GM12873 (cell line): ENCODE measurements around the gene LGALS7B.

Experiments used
- CTCF ChIP-seq: IDR thresholded peaks from 2 replicates; pipeline ENCODE4 v1.5.1; 2012; ENCODE audit warnings: low read depth, mild to moderate bottlenecking, moderate library complexity, low read length, control low read depth; ENCODE audit not compliant: insufficient read depth; ENCODE audit errors: missing control alignments

The LGALS7B gene

GRCh38 chr19:38816131-38816750 lies 27.2 kb downstream of the LGALS7B start:
- no peak for TF ChIP-seq CTCF

- TF ChIP-seq CTCF = no peak
Observed at GRCh38 chr19:38817081-38817480, 28.1 kb downstream of the LGALS7B start.

GRCh38 chr19:38819231-38819920 lies 30.4 kb downstream of the LGALS7B start:
- TF ChIP-seq CTCF = no peak

DNA sequence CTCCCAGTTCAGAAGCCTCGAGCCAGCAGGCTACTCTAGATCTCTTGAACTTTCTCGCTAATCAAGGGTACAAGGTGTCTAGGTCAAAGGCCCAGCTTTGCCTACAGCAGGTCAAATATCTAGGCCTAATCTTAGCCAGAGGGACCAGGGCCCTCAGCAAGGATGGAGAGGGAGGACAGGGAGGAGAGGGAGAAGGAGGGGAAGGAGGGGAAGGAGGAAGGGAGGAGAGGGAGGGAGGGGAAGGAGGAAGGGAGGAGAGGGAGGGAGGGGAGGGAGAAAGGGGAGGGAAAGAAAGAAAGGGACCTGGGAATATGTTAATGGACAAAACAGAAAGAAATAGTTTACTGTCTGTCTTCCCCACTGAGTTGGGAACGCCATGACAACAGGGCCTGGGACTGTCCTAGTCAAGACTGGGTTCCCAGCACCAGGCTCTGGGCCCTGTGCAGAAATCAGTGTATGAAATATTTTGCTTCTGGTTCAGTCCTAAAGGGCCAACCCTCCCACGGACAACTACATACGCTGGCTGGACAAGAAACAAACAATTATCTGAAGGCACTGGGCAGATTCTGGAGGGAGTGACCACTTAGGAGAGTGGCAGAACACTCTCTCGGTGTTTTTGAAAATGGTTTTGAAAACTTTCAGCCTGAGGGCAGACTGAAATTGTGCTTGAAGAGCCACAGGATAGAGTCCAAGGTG lies 38.0 kb downstream of the LGALS7B start:
- TF ChIP-seq CTCF = no peak

- TF ChIP-seq CTCF = no peak
Observed at GRCh38 chr19:38830039-38830733, 41.2 kb downstream of the LGALS7B start.

- no peak for TF ChIP-seq CTCF
Observed at GRCh38 chr19:38831142-38831605, 42.2 kb downstream of the LGALS7B start.

DNA sequence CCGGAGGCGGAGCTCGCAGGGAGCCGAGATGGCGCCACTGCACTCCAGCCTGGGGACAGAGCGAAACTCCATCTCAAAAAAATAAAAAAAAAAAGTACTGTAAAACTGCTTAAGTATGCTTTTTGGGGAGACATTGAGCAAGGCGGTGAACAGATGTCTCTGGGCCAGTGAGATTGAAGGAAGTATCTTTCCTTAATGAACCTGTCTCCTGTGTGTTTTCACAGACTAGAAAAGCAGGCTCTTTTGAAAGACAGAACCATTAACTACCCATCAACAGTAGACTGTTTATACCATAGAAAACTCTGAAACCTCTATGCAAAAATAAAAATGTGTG lies 44.1 kb downstream of the LGALS7B start:
- no peak for TF ChIP-seq CTCF
